CD14-positive monocyte (primary cell): ENCODE measurements around the gene SGPL1. TPM values are rescaled to one million over a fixed set of nuclear protein-coding genes. Genes with fewer than 3 reads are reported as not detected.

Source experiments
- DNase-seq, 3 donors: peaks; one replicate each; pipeline ENCODE4 v3.0.0-alpha.2; 2011 to 2022
- H2AFZ ChIP-seq: 2 replicates; pipeline ENCODE4 v1.6.0; 2012; ENCODE audit warnings: mild to moderate bottlenecking, low read depth, low read length, inconsistent platforms; ENCODE audit not compliant: insufficient read depth, poor library complexity, severe bottlenecking
- H3K27ac ChIP-seq, 2 donors: 1 replicate in 1 of 2; 2 replicates in 1 of 2; pipeline ENCODE4 v1.5.1; 2012 to 2013; ENCODE audit warnings: low read length in 2 of 2, control low read depth in 1 of 2, inconsistent platforms in 1 of 2, low read depth in 1 of 2, mild to moderate bottlenecking in 1 of 2
- H3K27me3 ChIP-seq, 2 donors: one replicate each; pipeline versions ENCODE4 v1.6.0 to v1.6.1; 2011 to 2013; ENCODE audit warnings: low read length in 2 of 2; ENCODE audit not compliant: control insufficient read depth in 2 of 2, insufficient read depth in 2 of 2
- H3K36me3 ChIP-seq, 2 donors: replicated peaks in 1 of 2; 1 replicate in 1 of 2; 2 replicates in 1 of 2; pipeline versions ENCODE4 v1.5.1 to v1.6.1; 2012 to 2013; ENCODE audit warnings: low read length in 2 of 2, control low read depth in 1 of 2, inconsistent platforms in 1 of 2, mild to moderate bottlenecking in 1 of 2; ENCODE audit not compliant: insufficient read depth in 2 of 2, control insufficient read depth in 1 of 2
- H3K4me1 ChIP-seq, 2 donors: 1 replicate in 1 of 2; 2 replicates in 1 of 2; pipeline versions ENCODE4 v1.5.1 to v1.6.1; 2012 to 2013; ENCODE audit warnings: low read length in 2 of 2, control low read depth in 1 of 2, inconsistent platforms in 1 of 2, mild to moderate bottlenecking in 1 of 2, moderate library complexity in 1 of 2; ENCODE audit not compliant: insufficient read depth in 2 of 2, control insufficient read depth in 1 of 2
- H3K4me2 ChIP-seq: replicated peaks from 2 replicates; pipeline ENCODE3; 2012; ENCODE audit warnings: low read length, moderate library complexity, mild to moderate bottlenecking; ENCODE audit not compliant: poor library complexity, severe bottlenecking; ENCODE audit errors: extremely low read depth
- H3K4me3 ChIP-seq, 3 experiments: fragments of 200-600 bp in 1 of 3; sonication (generic) in 1 of 3; replicated peaks in 1 of 3; 1 replicate in 2 of 3; 2 replicates in 1 of 3; pipeline ENCODE4 v1.5.1; 2011 to 2013; ENCODE audit warnings: low read length in 3 of 3, mild to moderate bottlenecking in 3 of 3, control low read depth in 2 of 3, low read depth in 2 of 3, inconsistent platforms in 1 of 3, moderate library complexity in 1 of 3
- H3K79me2 ChIP-seq: 2 replicates; pipeline ENCODE4 v1.6.0; 2012; ENCODE audit warnings: mild to moderate bottlenecking, control low read depth, inconsistent platforms, low read length, moderate library complexity; ENCODE audit not compliant: insufficient read depth
- H3K9ac ChIP-seq: 2 replicates; pipeline ENCODE4 v1.6.0; 2017; ENCODE audit warnings: low read length, mild to moderate bottlenecking; ENCODE audit not compliant: insufficient read depth, poor library complexity, severe bottlenecking
- H3K9me3 ChIP-seq, 2 donors: replicated peaks in 1 of 2; 1 replicate in 1 of 2; 2 replicates in 1 of 2; pipeline versions ENCODE4 v1.5.1 to v1.6.1; 2012 to 2013; ENCODE audit warnings: low read length in 2 of 2, control low read depth in 1 of 2; ENCODE audit not compliant: control insufficient read depth in 1 of 2, insufficient read depth in 1 of 2
- H4K20me1 ChIP-seq: 2 replicates; pipeline ENCODE4 v1.6.0; 2012; ENCODE audit warnings: mild to moderate bottlenecking, low read length, control low read depth, moderate library complexity; ENCODE audit not compliant: insufficient read depth
- H3K27ac Mint-ChIP-seq, 7 donors: one replicate each; pipeline ENCODE4 v1.8.0; 2020; ENCODE audit warnings: mild to moderate bottlenecking in 7 of 7, mixed read lengths in 7 of 7, moderate library complexity in 6 of 7, inconsistent platforms in 2 of 7
- H3K27me3 Mint-ChIP-seq, 3 donors: one replicate each; pipeline ENCODE4 v1.8.0; 2021 to 2022; ENCODE audit warnings: low read depth in 3 of 3, mild to moderate bottlenecking in 3 of 3, mixed read lengths in 3 of 3, moderate library complexity in 3 of 3, inconsistent platforms in 1 of 3
- H3K36me3 Mint-ChIP-seq, 2 donors: one replicate each; pipeline ENCODE4 v1.8.0; 2020; ENCODE audit warnings: mixed read lengths in 2 of 2, inconsistent platforms in 1 of 2, mild to moderate bottlenecking in 1 of 2
- H3K4me1 Mint-ChIP-seq: one replicate; pipeline ENCODE4 v1.8.0; 2020; ENCODE audit warnings: mild to moderate bottlenecking, mixed read lengths
- H3K4me3 Mint-ChIP-seq, 2 donors: one replicate each; pipeline ENCODE4 v1.8.0; 2020; ENCODE audit warnings: mild to moderate bottlenecking in 2 of 2, mixed read lengths in 2 of 2, moderate library complexity in 1 of 2
- H3K9me3 Mint-ChIP-seq, 7 donors: one replicate each; pipeline ENCODE4 v1.8.0; 2020 to 2022; ENCODE audit warnings: mixed read lengths in 7 of 7, mild to moderate bottlenecking in 6 of 7, moderate library complexity in 6 of 7, inconsistent platforms in 2 of 7
- CTCF ChIP-seq: fragments of 200-600 bp; IDR thresholded peaks from one replicate; pipeline ENCODE4 v1.8.0; 2022; ENCODE audit warnings: antibody characterized with exemption, mild to moderate bottlenecking
- WGBS: methylation state at CpG from one replicate; pipeline ENCODE4 v1.1.5; 2013; ENCODE audit warnings: missing lambda C conversion rate; ENCODE audit not compliant: insufficient coverage; 5-methylcytosine and 5-hydroxymethylcytosine counted together
- intact Hi-C, 2 donors: fragments of 100-400 bp; cut with micrococcal nuclease; formaldehyde crosslinking; loops; one replicate each; pipeline versions ENCODE4 v1.15.0 to v1.15.1; 2023
- polyA plus RNA-seq, 3 donors: library from polyadenylated mRNA; depleted of rRNA in 1 of 3; unstranded in 2 of 3; stranded (reverse) in 1 of 3; fragments of 300-500 nt in 2 of 3; fragments of >200 nt in 1 of 3; fragmentation: Illumina TruSeq in 2 of 3; gene quantifications; 1 replicate in 2 of 3; 2 replicates in 1 of 3; pipeline ENCODE4 v1.2.3, GENCODE V29; 2012 to 2021

SGPL1 gene
- polyA plus RNA-seq, 3 donors, result 16.6 to 26.8 (median 26.1) TPM

- Mint-ChIP-seq H3K4me1 (peaks cover 18% of the 10 kb centered on the region), H3K9me3 (peaks cover 0 to under 1% (median 0%) of the 10 kb centered on the region in 7 donors), H3K36me3 (peaks cover 50 to 70% of the 10 kb centered on the region in 2 donors), H3K27me3 (no peaks in the 10 kb centered on the region), H3K27ac (no peak overlapping the region), H3K4me3 (no peak overlapping the region)
- Histone ChIP-seq H3K9ac (no peak overlapping the region), H3K27me3 (no peaks in the 10 kb centered on the region), H3K4me2 (no peak overlapping the region), H2AFZ (no peak overlapping the region), H3K27ac (no peak overlapping the region), H3K4me1 (peaks cover 4 to 10% of the 10 kb centered on the region in 2 donors), H3K4me3 (no peak overlapping the region), H3K36me3 (peaks cover 26 to 52% of the 10 kb centered on the region in 2 donors), H4K20me1 (peaks cover 35% of the 10 kb centered on the region), H3K79me2 (no peaks in the 10 kb centered on the region), H3K9me3 (no peaks in the 10 kb centered on the region)
- intact Hi-C loops, result no loop called here
- 72% methylated on average over 2 of the region's 2 CpGs for WGBS
- DNase-seq, result no peak
- no peak for TF ChIP-seq CTCF
Observed at GRCh38 chr10:70843333-70843732, 27.6 kb downstream of the SGPL1 start.

GRCh38 chr10:70843776-70844489 is 28.2 kb downstream of the SGPL1 start:
- no CpG with 5 or more reads among the region's 2 CpGs for WGBS
- peaks cover 12% of the 10 kb centered on the region for H3K4me1 Mint-ChIP-seq
- no peak overlapping the region for H3K27ac Mint-ChIP-seq
- Histone ChIP-seq H3K27me3 (no peaks in the 10 kb centered on the region), H4K20me1 (peaks cover 35% of the 10 kb centered on the region), H3K27ac (no peak overlapping the region), H3K4me1 (peaks cover 4% of the 10 kb centered on the region in 2 donors), H3K4me2 (no peak overlapping the region), H3K9ac (no peak overlapping the region), H3K9me3 (no peaks in the 10 kb centered on the region), H3K79me2 (no peaks in the 10 kb centered on the region), H3K36me3 (peaks cover 26 to 53% of the 10 kb centered on the region in 2 donors), H3K4me3 (no peak overlapping the region), H2AFZ (no peak overlapping the region)
- peaks cover 55 to 76% of the 10 kb centered on the region in 2 donors for H3K36me3 Mint-ChIP-seq
- no peak for TF ChIP-seq CTCF
- intact Hi-C loops, result no loop called here
- no peaks in the 10 kb centered on the region for H3K27me3 Mint-ChIP-seq
- no peak for DNase-seq
- no peaks in the 10 kb centered on the region for H3K9me3 Mint-ChIP-seq
- no peak overlapping the region for H3K4me3 Mint-ChIP-seq
